Measurements from ENCODE around the gene CSF3R. TPM values are rescaled to one million over a fixed set of nuclear protein-coding genes. Genes with fewer than 3 reads are reported as not detected.

The CSF3R gene
- total RNA-seq, 3 donors from 2014 or later (not counting 1 experiment from before 2014, with no cell fraction given): 5.7 to 74.9 (median 11.7) TPM

GRCh38 chr1:36475341-36475740 lies 7.4 kb downstream of the CSF3R start:
- H3K4me3 Mint-ChIP-seq: no peak overlapping the region
- H3K27ac Mint-ChIP-seq: no peak overlapping the region
- H3K4me1 Mint-ChIP-seq: no peaks in the 10 kb centered on the region

GRCh38 chr1:36472656-36473055 lies 10.1 kb downstream of the CSF3R start:
- 86% methylated on average over 6 of the region's 6 CpGs for WGBS (ENCODE audit: insufficient coverage)
- Mint-ChIP-seq H3K9me3 (no peaks in the 10 kb centered on the region), H3K36me3 (no peaks in the 10 kb centered on the region), H3K27me3 (ENCODE audit: low read depth in 2 of 2) (no peaks in the 10 kb centered on the region), H3K27ac (peak overlapping the region in 1 of 2 donors; percentile 29), H3K4me3 (no peak overlapping the region), H3K4me1 (no peaks in the 10 kb centered on the region)
- ATAC-seq (no peak), DNase-seq (no peak)
- no peak overlapping the region for H3K27ac ChIP-seq (ENCODE audit: low read length)
- no peaks in the 10 kb centered on the region for H3K36me3 ChIP-seq (ENCODE audit: control insufficient read depth, insufficient read depth, low read length)
- intact Hi-C loops (cut with micrococcal nuclease): no loop called here
- H3K9me3 ChIP-seq (ENCODE audit: control insufficient read depth, insufficient read depth, low read length): no peaks in the 10 kb centered on the region
- H3K27me3 ChIP-seq (ENCODE audit: control insufficient read depth, insufficient read depth, low read length): no peaks in the 10 kb centered on the region
- no peak overlapping the region for H3K4me3 ChIP-seq (ENCODE audit: low read length)
- H3K4me1 ChIP-seq (ENCODE audit: control insufficient read depth, insufficient read depth, low read length): no peaks in the 10 kb centered on the region
- no peak for TF ChIP-seq CTCF (IDR thresholded peaks at IDR 0.05)

More at GRCh38 chr1:36475341-36475740, 7.4 kb downstream of the CSF3R start:
- no peaks in the 10 kb centered on the region for H3K9me3 ChIP-seq (ENCODE audit: control insufficient read depth, insufficient read depth, low read length)
- no peaks in the 10 kb centered on the region for H3K27me3 ChIP-seq (ENCODE audit: control insufficient read depth, insufficient read depth, low read length)
- WGBS (ENCODE audit: insufficient coverage): 94% methylated on average over 9 of the region's 9 CpGs
- intact Hi-C loops (cut with micrococcal nuclease): no loop called here
- H3K36me3 ChIP-seq (ENCODE audit: control insufficient read depth, insufficient read depth, low read length): no peaks in the 10 kb centered on the region
- Mint-ChIP-seq H3K9me3 (no peaks in the 10 kb centered on the region), H3K36me3 (no peaks in the 10 kb centered on the region), H3K27me3 (ENCODE audit: low read depth in 2 of 2) (peaks cover 0 to 11% of the 10 kb centered on the region in 2 donors)
- no peak for TF ChIP-seq CTCF (IDR thresholded peaks at IDR 0.05)
- H3K4me3 ChIP-seq (ENCODE audit: low read length): no peak overlapping the region
- ATAC-seq (no peak), DNase-seq (no peak)
- no peaks in the 10 kb centered on the region for H3K4me1 ChIP-seq (ENCODE audit: control insufficient read depth, insufficient read depth, low read length)
- H3K27ac ChIP-seq (ENCODE audit: low read length): no peak overlapping the region

GRCh38 chr1:36471830-36472641 lies 10.7 kb downstream of the CSF3R start:
- Mint-ChIP-seq H3K4me1 (no peaks in the 10 kb centered on the region), H3K36me3 (no peaks in the 10 kb centered on the region), H3K9me3 (no peaks in the 10 kb centered on the region), H3K27ac (no peak overlapping the region), H3K27me3 (ENCODE audit: low read depth in 2 of 2) (no peaks in the 10 kb centered on the region), H3K4me3 (no peak overlapping the region)
- 92% methylated on average over 22 of the region's 22 CpGs for WGBS (ENCODE audit: insufficient coverage)
- H3K4me3 ChIP-seq (ENCODE audit: low read length): no peak overlapping the region
- no peaks in the 10 kb centered on the region for H3K9me3 ChIP-seq (ENCODE audit: control insufficient read depth, insufficient read depth, low read length)
- no peaks in the 10 kb centered on the region for H3K36me3 ChIP-seq (ENCODE audit: control insufficient read depth, insufficient read depth, low read length)
- TF ChIP-seq CTCF (IDR thresholded peaks at IDR 0.05): no peak
- H3K4me1 ChIP-seq (ENCODE audit: control insufficient read depth, insufficient read depth, low read length): no peaks in the 10 kb centered on the region
- H3K27me3 ChIP-seq (ENCODE audit: control insufficient read depth, insufficient read depth, low read length): no peaks in the 10 kb centered on the region
- intact Hi-C loops (cut with micrococcal nuclease): no loop called here
- DNase-seq (no peak), ATAC-seq (no peak)
- H3K27ac ChIP-seq (ENCODE audit: low read length): no peak overlapping the region
